Karpas-422 (cell line): ENCODE measurements around the gene TUBA4B. TPM values are rescaled to one million over a fixed set of nuclear protein-coding genes. Genes with fewer than 3 reads are reported as not detected.

Source experiments
- DNase-seq: peaks from one replicate; pipeline ENCODE4 v3.0.0-alpha.2; 2015
- H2AFZ ChIP-seq: fragments of 200-600 bp; sonication (generic); 2 replicates; pipeline ENCODE4 v1.6.1; 2014; ENCODE audit warnings: antibody characterized with exemption, low read length, mixed read lengths
- H3K27ac ChIP-seq: fragments of 200-600 bp; sonication (generic); 2 replicates; pipeline ENCODE4 v1.5.1; 2014; ENCODE audit warnings: mild to moderate bottlenecking, low read length, moderate library complexity
- H3K27me3 ChIP-seq: fragments of 200-600 bp; sonication (generic); 2 replicates; pipeline ENCODE4 v1.6.1; 2014; ENCODE audit warnings: low read length, mixed read lengths
- H3K36me3 ChIP-seq: fragments of 200-600 bp; sonication (generic); 2 replicates; pipeline ENCODE4 v1.6.1; 2014; ENCODE audit warnings: low read length, mixed read lengths; ENCODE audit not compliant: insufficient read depth
- H3K4me1 ChIP-seq: fragments of 200-600 bp; sonication (generic); 2 replicates; pipeline ENCODE4 v1.6.1; 2014; ENCODE audit warnings: mild to moderate bottlenecking, low read length, mixed read lengths
- H3K4me2 ChIP-seq: fragments of 200-600 bp; sonication (generic); 2 replicates; pipeline ENCODE4 v1.6.1; 2014; ENCODE audit warnings: low read length, low read depth, mild to moderate bottlenecking; ENCODE audit not compliant: poor library complexity, severe bottlenecking
- H3K4me3 ChIP-seq: fragments of 200-600 bp; sonication (generic); 2 replicates; pipeline ENCODE4 v1.5.1; 2014; ENCODE audit warnings: mild to moderate bottlenecking, antibody characterized with exemption, low read length, mixed read lengths
- H3K79me2 ChIP-seq: fragments of 200-600 bp; sonication (generic); 2 replicates; pipeline ENCODE4 v1.6.1; 2014; ENCODE audit warnings: mild to moderate bottlenecking, low read length, mixed read lengths
- H3K9ac ChIP-seq: fragments of 200-600 bp; sonication (generic); 2 replicates; pipeline ENCODE4 v1.6.0; 2014; ENCODE audit warnings: low read length
- H3K9me2 ChIP-seq: fragments of 200-600 bp; sonication (generic), shearing (Covaris generic); replicated peaks from 2 replicates; pipeline ENCODE4 v1.6.0; 2014; ENCODE audit warnings: mild to moderate bottlenecking, low read length, moderate library complexity; ENCODE audit not compliant: insufficient read depth
- H3K9me3 ChIP-seq: fragments of 300-700, 200-600 bp; sonication (generic); 2 replicates; pipeline ENCODE4 v1.6.1; 2014; ENCODE audit warnings: low read length, mixed read lengths
- H4K20me1 ChIP-seq: fragments of 200-600 bp; sonication (generic); 2 replicates; pipeline ENCODE4 v1.6.1; 2014; ENCODE audit warnings: mild to moderate bottlenecking, antibody characterized with exemption, low read length, low read depth; ENCODE audit not compliant: insufficient read depth
- total RNA-seq: library from RNA; depleted of rRNA; stranded (reverse); fragments of >200 nt; shearing (Covaris generic); gene quantifications from 2 replicates; pipeline ENCODE4 v1.2.3, GENCODE V29; 2014; ENCODE audit warnings: low replicate concordance

The TUBA4B gene
- total RNA-seq, 1 experiment from 2014 or later = not detected

DNA sequence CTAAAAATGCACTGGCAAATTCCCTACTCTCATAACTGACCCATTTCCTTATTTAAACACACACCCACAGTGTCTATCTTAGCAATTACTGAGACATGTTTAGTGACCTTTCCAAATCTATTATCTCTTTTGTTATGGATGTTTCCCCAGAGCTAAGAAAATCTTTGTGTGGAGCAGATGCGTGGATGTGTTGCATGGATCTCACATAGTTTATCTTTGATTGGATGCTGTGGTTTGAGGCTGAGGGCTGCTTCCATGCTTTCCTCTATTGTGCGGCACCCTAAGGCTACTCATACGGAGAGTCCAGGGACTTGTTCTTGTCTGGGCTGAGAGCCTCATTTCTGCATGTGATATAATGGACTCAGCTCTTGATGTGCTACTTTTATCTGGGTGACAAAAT is 18.7 kb upstream of the TUBA4B start:
- Histone ChIP-seq H3K27me3 (no peaks in the 10 kb centered on the region), H4K20me1 (no peaks in the 10 kb centered on the region), H3K9ac (no peak overlapping the region), H3K79me2 (peaks cover 32% of the 10 kb centered on the region), H2AFZ (no peak overlapping the region), H3K9me3 (no peaks in the 10 kb centered on the region), H3K36me3 (peaks cover 46% of the 10 kb centered on the region), H3K4me2 (no peak overlapping the region), H3K4me1 (peaks cover 15% of the 10 kb centered on the region), H3K4me3 (no peak overlapping the region), H3K27ac (no peak overlapping the region), H3K9me2 (no peaks in the 10 kb centered on the region)
- no peak for DNase-seq

- Histone ChIP-seq H3K4me3 (no peak overlapping the region), H3K9me2 (no peaks in the 10 kb centered on the region), H4K20me1 (no peaks in the 10 kb centered on the region), H3K27ac (no peak overlapping the region), H2AFZ (no peak overlapping the region), H3K4me2 (no peak overlapping the region), H3K27me3 (no peaks in the 10 kb centered on the region), H3K36me3 (no peaks in the 10 kb centered on the region; the same call in 1 of the 2 replicates), H3K9ac (no peak overlapping the region), H3K4me1 (peaks cover 27% of the 10 kb centered on the region), H3K9me3 (no peaks in the 10 kb centered on the region), H3K79me2 (peaks cover 13% of the 10 kb centered on the region)
- no peak for DNase-seq
These were observed 9.7 kb upstream of the TUBA4B start for GRCh38 chr2:219243291-219243761.

DNA sequence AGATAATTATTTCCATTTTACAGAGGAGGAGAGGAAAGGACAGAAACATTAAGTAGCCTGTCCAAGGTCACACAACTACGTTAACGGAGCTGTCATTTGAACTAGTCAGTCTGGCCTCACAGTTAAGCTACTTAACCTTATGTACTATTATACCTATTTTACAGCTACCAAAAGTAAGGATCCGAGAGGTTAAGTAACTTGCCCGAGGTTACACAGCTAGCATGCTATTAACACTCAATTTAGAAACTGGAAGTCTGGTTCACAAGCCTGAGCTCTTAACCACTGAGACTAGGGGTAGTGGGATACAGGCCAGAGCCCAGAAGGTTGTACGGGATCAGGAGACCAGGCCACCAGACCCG is 8.3 kb upstream of the TUBA4B start:
- DNase-seq = no peak
- no peaks in the 10 kb centered on the region for H3K9me2 ChIP-seq
- H3K36me3 ChIP-seq = no peaks in the 10 kb centered on the region; the same call in 1 of the 2 replicates
- H3K9ac ChIP-seq = peak overlapping the region; percentile 94
- no peaks in the 10 kb centered on the region for H3K27me3 ChIP-seq
- peaks cover 39% of the 10 kb centered on the region for H3K4me1 ChIP-seq
- H2AFZ ChIP-seq = 0 out of 2 replicates have a peak overlapping the region, but pooled peaks have one; percentile 13
- H3K4me3 ChIP-seq = peak overlapping the region; percentile 94
- peak overlapping the region; percentile 96 for H3K4me2 ChIP-seq
- H3K9me3 ChIP-seq = no peaks in the 10 kb centered on the region
- H4K20me1 ChIP-seq = no peaks in the 10 kb centered on the region
- no peak overlapping the region for H3K27ac ChIP-seq
- peaks cover 13% of the 10 kb centered on the region for H3K79me2 ChIP-seq

DNA sequence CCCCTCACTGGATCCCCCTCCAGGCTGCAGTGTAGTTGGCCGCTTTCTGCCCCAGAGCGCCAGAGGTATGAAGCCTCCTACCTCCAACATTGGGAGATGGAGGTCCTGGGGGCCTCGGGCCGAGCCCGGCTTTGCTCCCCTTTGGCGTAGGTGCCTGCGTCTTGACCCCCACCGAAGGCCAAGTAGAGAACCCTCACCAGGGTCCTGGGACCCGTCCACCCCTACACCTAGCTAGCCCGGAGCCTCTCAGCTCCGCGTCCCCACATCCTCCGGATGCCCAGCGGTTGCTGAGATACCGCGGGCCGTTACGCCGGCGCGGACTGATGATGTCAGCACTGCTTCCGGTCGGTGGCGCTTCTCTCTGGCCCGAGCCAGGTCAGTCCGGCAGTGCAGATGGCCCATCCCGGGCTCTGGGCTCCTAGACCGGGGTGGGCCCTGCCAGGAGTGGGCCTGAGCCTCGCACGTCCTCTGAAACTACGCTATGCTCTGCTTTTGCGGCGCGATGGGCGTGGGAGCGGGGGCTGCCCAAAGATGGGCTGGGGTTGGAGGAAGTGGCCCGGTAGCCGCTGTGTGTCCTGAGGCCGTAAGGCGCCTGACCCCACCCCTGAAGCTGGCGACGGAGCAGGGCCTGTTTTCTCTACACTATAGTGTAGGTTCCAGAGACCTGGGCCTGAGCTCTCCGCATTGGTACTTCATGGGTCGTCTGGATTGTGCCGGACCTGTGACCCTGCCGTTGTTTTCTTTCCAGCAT is 7.7 kb upstream of the TUBA4B start, which contains the start of the genes GLB1L and STK16:
GLB1L (minus strand) TSS at position 297 of the 751 bp plus-strand sequence. CDS start 1,871 bp downstream, outside the sequence.
STK16 (plus strand) TSS at position 332 of the 751 bp plus-strand sequence. CDS start 521 bp downstream, outside the sequence.
- Histone ChIP-seq H2AFZ (peak within 1 kb of the TSS; percentile 91), H3K4me3 (peak within 1 kb of the TSS; percentile 94), H4K20me1 (0 out of 2 replicates have a peak, but pooled peaks cover 5% of the 10 kb centered on the region), H3K36me3 (no peaks in the 10 kb centered on the region; the same call in 1 of the 2 replicates), H3K9me3 (no peaks in the 10 kb centered on the region), H3K9ac (peak within 1 kb of the TSS; percentile 94), H3K79me2 (peaks cover 16% of the 10 kb centered on the region), H3K27ac (peak within 1 kb of the TSS; percentile 54), H3K27me3 (no peaks in the 10 kb centered on the region), H3K9me2 (no peaks in the 10 kb centered on the region), H3K4me2 (peak within 1 kb of the TSS; percentile 96), H3K4me1 (peaks cover 44% of the 10 kb centered on the region)
- peak; percentile 97 for DNase-seq

DNA sequence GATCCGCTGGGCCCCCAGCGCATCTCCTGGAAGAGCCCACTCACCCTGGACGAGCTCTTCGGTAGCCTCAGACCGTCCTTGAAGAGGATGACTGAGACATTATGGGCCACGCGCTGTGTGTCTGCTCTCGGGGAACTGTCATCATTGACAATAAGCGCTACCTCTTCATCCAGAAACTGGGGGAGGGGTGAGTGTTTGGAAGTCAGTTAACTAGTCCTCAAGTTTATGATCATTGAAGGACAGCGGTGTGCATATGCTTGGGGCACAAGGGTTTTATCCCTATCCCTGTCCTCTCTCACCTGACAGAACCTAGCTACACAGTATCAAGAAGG is 7.2 kb upstream of the TUBA4B start:
- Histone ChIP-seq H3K36me3 (no peaks in the 10 kb centered on the region; the same call in 1 of the 2 replicates), H4K20me1 (0 out of 2 replicates have a peak, but pooled peaks cover 5% of the 10 kb centered on the region), H3K79me2 (peaks cover 16% of the 10 kb centered on the region), H3K9me2 (no peaks in the 10 kb centered on the region), H3K27me3 (no peaks in the 10 kb centered on the region), H3K9ac (peak overlapping the region; percentile 94), H2AFZ (no peak overlapping the region; the same call in 1 of the 2 replicates), H3K4me2 (peak overlapping the region; percentile 96), H3K27ac (peak overlapping the region; percentile 54), H3K4me3 (peak overlapping the region; percentile 94), H3K9me3 (no peaks in the 10 kb centered on the region), H3K4me1 (peaks cover 50% of the 10 kb centered on the region)
- no peak for DNase-seq

- H3K9me3 ChIP-seq = no peaks in the 10 kb centered on the region
- H3K27me3 ChIP-seq = no peaks in the 10 kb centered on the region
- peaks cover 57% of the 10 kb centered on the region for H3K4me1 ChIP-seq
- no peaks in the 10 kb centered on the region; the same call in 1 of the 2 replicates for H3K36me3 ChIP-seq
- H4K20me1 ChIP-seq = peaks cover 10% of the 10 kb centered on the region; the same call in 1 of the 2 replicates
- DNase-seq = no peak
- peak overlapping the region; percentile 94 for H3K9ac ChIP-seq
- no peaks in the 10 kb centered on the region for H3K9me2 ChIP-seq
- H3K4me2 ChIP-seq = peak overlapping the region; percentile 96
- H2AFZ ChIP-seq = no peak overlapping the region
- H3K79me2 ChIP-seq = peaks cover 22% of the 10 kb centered on the region
- H3K27ac ChIP-seq = no peak overlapping the region
- peak overlapping the region; percentile 94; the same call in 1 of the 2 replicates for H3K4me3 ChIP-seq
These were observed 6.5 kb upstream of the TUBA4B start for GRCh38 chr2:219246559-219246958.

DNA sequence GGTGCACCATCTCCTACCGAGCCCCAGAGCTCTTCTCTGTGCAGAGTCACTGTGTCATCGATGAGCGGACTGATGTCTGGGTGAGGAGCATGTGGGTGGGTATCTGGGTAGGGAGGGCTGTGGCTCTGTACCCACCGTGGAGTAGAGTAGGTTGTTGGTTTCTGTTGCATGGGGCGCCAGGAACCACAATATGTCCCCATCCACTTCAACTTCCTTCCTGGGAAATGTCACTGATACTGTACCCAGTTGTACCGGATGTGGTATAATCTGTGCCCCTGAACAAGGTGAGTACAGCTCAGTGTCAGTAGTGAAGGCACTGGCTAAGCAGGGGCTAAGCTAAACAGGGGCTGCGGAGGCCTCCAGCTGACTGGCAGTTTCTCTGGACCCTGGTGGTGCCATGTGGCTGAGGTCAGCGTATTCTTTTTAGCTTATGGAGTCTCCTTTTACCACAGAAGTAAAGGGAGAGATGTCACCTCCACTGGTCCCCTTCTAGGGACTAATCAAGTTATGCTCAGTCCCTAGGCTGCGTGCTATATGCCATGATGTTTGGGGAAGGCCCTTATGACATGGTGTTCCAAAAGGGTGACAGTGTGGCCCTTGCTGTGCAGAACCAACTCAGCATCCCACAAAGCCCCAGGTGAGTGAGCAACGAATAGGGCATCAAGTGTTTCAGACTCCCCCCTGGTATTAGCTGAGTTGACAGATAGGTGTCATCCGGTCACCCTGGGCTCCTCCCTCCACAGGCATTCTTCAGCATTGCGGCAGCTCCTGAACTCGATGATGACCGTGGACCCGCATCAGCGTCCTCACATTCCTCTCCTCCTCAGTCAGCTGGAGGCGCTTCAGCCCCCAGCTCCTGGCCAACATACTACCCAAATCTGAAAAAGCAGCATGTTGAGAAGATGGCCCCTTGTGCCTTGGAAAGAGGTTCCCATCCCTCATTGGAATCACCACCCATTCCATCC is 5.1 kb upstream of the TUBA4B start:
- Histone ChIP-seq H2AFZ (no peak overlapping the region), H3K9ac (no peak overlapping the region), H3K36me3 (no peaks in the 10 kb centered on the region; the same call in 1 of the 2 replicates), H3K9me3 (no peaks in the 10 kb centered on the region), H4K20me1 (peaks cover 19% of the 10 kb centered on the region; the same call in 1 of the 2 replicates), H3K27ac (no peak overlapping the region), H3K4me3 (no peak overlapping the region), H3K79me2 (peaks cover 36% of the 10 kb centered on the region), H3K4me1 (peaks cover 67% of the 10 kb centered on the region), H3K9me2 (no peaks in the 10 kb centered on the region), H3K27me3 (no peaks in the 10 kb centered on the region), H3K4me2 (no peak overlapping the region)
- no peak for DNase-seq
